Panc1 (cell line): ENCODE results near the gene WWTR1. TPM values are rescaled to one million over a fixed set of nuclear protein-coding genes. Genes with fewer than 3 reads are reported as not detected.

ENCODE experiments used
- ATAC-seq: fragments of 200-7000 bp; cut with Tn5 transposase; 2 replicates; pipeline ENCODE4 v1.9.1; 2020; ENCODE audit warnings: mild to moderate bottlenecking, moderate library complexity
- BruUV-seq: library from RNA; stranded (reverse); fragments of 400-500 nt; replicated peaks from 2 replicates; lab custom pipeline; 2021; lab: Mats Ljungman, UMichigan
- CTCF ChIA-PET: fragments of 300-600 bp; sonication (Branson Sonifier 250); formaldehyde crosslinking; loops from one replicate; lab custom pipeline; 2022; ENCODE audit warnings: antibody characterized with exemption; lab: Charles Lee
- POLR2A ChIA-PET: fragments of 300-600 bp; sonication (Branson Sonifier 250); formaldehyde crosslinking; loops from one replicate; lab custom pipeline; 2022; ENCODE audit warnings: antibody characterized with exemption; lab: Charles Lee
- DNase-seq: peaks from one replicate; pipeline ENCODE4 v3.0.0-alpha.2; 2010; ENCODE audit warnings: low read depth, low spot score
- H3K27ac ChIP-seq: 2 replicates; pipeline ENCODE4 v1.5.1; 2011; ENCODE audit warnings: mild to moderate bottlenecking, low read length, inconsistent platforms
- H3K27me3 ChIP-seq: fragments of 200-500 bp; sonication (Bioruptor generic); 2 replicates; pipeline ENCODE4 v1.6.0; 2014; ENCODE audit warnings: low read length, inconsistent platforms; ENCODE audit not compliant: control insufficient read depth, insufficient read depth
- H3K36me3 ChIP-seq: fragments of 200-500 bp; sonication (Bioruptor generic); 2 replicates; pipeline ENCODE4 v1.5.1; 2014; ENCODE audit warnings: inconsistent platforms, mild to moderate bottlenecking, low read length, moderate library complexity; ENCODE audit not compliant: control insufficient read depth, insufficient read depth
- H3K4me1 ChIP-seq: 2 replicates; pipeline ENCODE4 v1.5.1; 2011; ENCODE audit warnings: inconsistent platforms, mild to moderate bottlenecking, low read length, moderate library complexity; ENCODE audit not compliant: control insufficient read depth, insufficient read depth
- H3K4me3 ChIP-seq, 2 experiments: 2 replicates each; pipeline ENCODE4 v1.5.1; 2011 to 2012; ENCODE audit warnings: low read depth in 2 of 2, low read length in 2 of 2, mild to moderate bottlenecking in 2 of 2, inconsistent platforms in 1 of 2, moderate library complexity in 1 of 2
- H3K9me3 ChIP-seq: fragments of 200-500 bp; sonication (Bioruptor generic); 2 replicates; pipeline ENCODE4 v1.5.1; 2014; ENCODE audit warnings: low read depth, mild to moderate bottlenecking, inconsistent platforms, low read length, moderate library complexity; ENCODE audit not compliant: control insufficient read depth, insufficient read depth
- POLR2AphosphoS5 ChIP-seq: IDR thresholded peaks from 2 replicates; pipeline ENCODE4 v1.6.1; 2012; ENCODE audit warnings: mild to moderate bottlenecking, low read depth, low read length, moderate library complexity
- SIN3A ChIP-seq: IDR thresholded peaks from 2 replicates; pipeline ENCODE4 v1.6.1; 2012; ENCODE audit warnings: low read depth, mild to moderate bottlenecking, low read length, moderate library complexity, borderline replicate concordance; ENCODE audit not compliant: insufficient read depth
- TCF7L2 ChIP-seq: IDR thresholded peaks from 2 replicates; pipeline ENCODE4 v1.6.1; 2011; ENCODE audit warnings: mild to moderate bottlenecking, low read depth, low read length, inconsistent platforms
- in situ Hi-C: cut with HindIII; loops from 2 replicates; pipeline ENCODE4 v1.10.0; 2016; ENCODE audit warnings: low sequenced_read_pairs, low pct_unique_long_range_greater_than_20kb
- intact Hi-C: fragments of 100-400 bp; cut with micrococcal nuclease; formaldehyde crosslinking; loops from one replicate; pipeline ENCODE4 v1.10.0; 2022; ENCODE audit not compliant: unreplicated experiment
- total RNA-seq: library from RNA; stranded (reverse); gene quantifications from one replicate; pipeline ENCODE4 v1.2.1, GENCODE V29; 2021; ENCODE audit not compliant: unreplicated experiment
- TF ChIP-seq, protein P1 (sequence below), 2 experiments: IDR thresholded peaks; 2 replicates each; pipeline ENCODE4 v1.6.1; 2011 to 2012; ENCODE audit warnings: low read depth in 2 of 2, control low read depth in 1 of 2, low read length in 1 of 2, mild to moderate bottlenecking in 1 of 2, moderate library complexity in 1 of 2; ENCODE audit not compliant: insufficient read depth in 1 of 2
- TF ChIP-seq, protein P2 (sequence below): fragments of 450-650 bp; IDR thresholded peaks from 2 replicates; pipeline ENCODE4 v1.5.1; 2017; ENCODE audit warnings: mild to moderate bottlenecking

WWTR1 gene
- total RNA-seq, 1 experiment from 2014 or later, result 298 TPM

DNA sequence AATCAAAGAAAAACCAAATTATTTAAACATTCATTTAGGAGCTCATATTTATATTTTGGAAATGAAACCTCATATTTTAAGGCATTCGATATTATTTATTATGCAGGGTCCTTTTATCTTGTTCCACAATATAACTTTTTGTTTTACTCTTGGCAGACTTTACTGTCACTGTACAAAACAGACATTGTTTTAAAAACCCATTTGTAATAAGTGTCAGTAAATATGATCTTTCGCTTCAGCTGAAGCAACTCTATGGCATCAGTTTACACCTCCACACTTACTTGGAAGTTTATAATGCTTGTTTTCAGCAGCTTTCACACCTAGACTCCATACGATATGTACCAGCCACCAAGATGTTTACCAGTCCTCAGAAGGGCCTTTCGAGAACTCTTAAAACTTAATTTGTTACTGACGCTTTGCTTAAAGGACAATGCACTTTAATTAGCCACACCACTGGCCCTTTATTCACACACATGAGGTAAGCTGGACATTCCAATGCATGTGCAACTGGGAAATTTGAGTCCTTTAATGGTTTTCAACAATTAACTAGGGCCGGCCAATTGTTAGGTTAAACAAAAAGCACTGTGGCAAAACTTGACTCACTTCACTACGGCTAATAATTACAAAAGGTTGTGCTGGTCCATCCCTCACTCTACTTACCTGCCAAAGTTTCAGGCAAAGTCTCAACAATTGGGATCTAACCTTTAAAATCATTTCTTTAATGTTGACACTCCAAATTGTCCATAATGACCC is 16.7 kb downstream of the WWTR1 start:
- in situ Hi-C loops, result no loop called here
- Histone ChIP-seq H3K9me3 (no peaks in the 10 kb centered on the region), H3K27ac (peak overlapping the region; percentile 90), H3K4me3 (no peak overlapping the region), H3K36me3 (peaks cover 32% of the 10 kb centered on the region), H3K27me3 (no peaks in the 10 kb centered on the region), H3K4me1 (peaks cover 88% of the 10 kb centered on the region)
- POLR2A ChIA-PET, result interaction anchor here (0.6 to 0.9 kb wide), 2 partner anchors 19 to 133 kb away, joined by 3 read pairs; no protein-coding TSS in a partner anchor
- TSS peak; percentile 17 for BruUV-seq
- no peak for ATAC-seq
- intact Hi-C loops, result loop anchor here (5.0 kb wide), 1 partner anchor 59 kb away; no protein-coding TSS in a partner anchor
- TF ChIP-seq POLR2AphosphoS5 (0 out of 2 replicates have a peak, but pooled peaks have one; percentile 35), SIN3A (no peak), TCF7L2 (0 out of 2 replicates have a peak, but pooled peaks have one; percentile 15)
- no peak for DNase-seq
- CTCF ChIA-PET, result no interaction called here

DNA sequence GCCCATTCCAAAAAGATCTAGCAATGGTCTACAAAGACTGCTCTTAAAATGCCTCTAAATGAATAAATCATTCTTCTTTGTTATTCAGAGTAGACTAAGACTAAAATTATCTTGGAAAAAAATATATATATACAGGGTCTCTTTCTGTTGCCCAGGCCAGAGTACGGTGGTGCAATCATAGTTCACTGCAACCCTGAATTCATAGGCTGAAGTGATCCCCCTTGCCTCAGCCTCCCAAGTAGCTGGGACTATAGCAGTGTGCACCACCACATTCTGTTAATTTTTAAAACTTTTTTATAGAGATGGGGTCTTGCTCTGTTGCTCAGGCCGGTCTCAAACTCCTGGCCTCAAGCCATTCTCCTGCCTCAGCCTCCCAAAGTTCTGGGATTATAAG is 18.7 kb downstream of the WWTR1 start:
- DNase-seq, result no peak
- ChIA-PET POLR2A (interaction anchor here (0.5 to 0.9 kb wide), 2 partner anchors 58 to 181 kb away, joined by 3 read pairs; no protein-coding TSS in a partner anchor), CTCF (interaction anchor here (0.6 kb wide), 1 partner anchor 103 kb away, joined by 4 read pairs; no protein-coding TSS in a partner anchor)
- Histone ChIP-seq H3K9me3 (no peaks in the 10 kb centered on the region), H3K4me3 (peak overlapping the region; percentile 19 to 40), H3K27me3 (no peaks in the 10 kb centered on the region), H3K4me1 (peaks cover 91% of the 10 kb centered on the region), H3K36me3 (peaks cover 28% of the 10 kb centered on the region), H3K27ac (peak overlapping the region; percentile 90)
- intact Hi-C loops (no loop called here), in situ Hi-C loops (no loop called here)
- BruUV-seq, result no TSS peak
- peak; percentile 46 for ATAC-seq
- TF ChIP-seq, protein P1, sequence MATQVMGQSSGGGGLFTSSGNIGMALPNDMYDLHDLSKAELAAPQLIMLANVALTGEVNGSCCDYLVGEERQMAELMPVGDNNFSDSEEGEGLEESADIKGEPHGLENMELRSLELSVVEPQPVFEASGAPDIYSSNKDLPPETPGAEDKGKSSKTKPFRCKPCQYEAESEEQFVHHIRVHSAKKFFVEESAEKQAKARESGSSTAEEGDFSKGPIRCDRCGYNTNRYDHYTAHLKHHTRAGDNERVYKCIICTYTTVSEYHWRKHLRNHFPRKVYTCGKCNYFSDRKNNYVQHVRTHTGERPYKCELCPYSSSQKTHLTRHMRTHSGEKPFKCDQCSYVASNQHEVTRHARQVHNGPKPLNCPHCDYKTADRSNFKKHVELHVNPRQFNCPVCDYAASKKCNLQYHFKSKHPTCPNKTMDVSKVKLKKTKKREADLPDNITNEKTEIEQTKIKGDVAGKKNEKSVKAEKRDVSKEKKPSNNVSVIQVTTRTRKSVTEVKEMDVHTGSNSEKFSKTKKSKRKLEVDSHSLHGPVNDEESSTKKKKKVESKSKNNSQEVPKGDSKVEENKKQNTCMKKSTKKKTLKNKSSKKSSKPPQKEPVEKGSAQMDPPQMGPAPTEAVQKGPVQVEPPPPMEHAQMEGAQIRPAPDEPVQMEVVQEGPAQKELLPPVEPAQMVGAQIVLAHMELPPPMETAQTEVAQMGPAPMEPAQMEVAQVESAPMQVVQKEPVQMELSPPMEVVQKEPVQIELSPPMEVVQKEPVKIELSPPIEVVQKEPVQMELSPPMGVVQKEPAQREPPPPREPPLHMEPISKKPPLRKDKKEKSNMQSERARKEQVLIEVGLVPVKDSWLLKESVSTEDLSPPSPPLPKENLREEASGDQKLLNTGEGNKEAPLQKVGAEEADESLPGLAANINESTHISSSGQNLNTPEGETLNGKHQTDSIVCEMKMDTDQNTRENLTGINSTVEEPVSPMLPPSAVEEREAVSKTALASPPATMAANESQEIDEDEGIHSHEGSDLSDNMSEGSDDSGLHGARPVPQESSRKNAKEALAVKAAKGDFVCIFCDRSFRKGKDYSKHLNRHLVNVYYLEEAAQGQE (IDR thresholded peaks at IDR 0.05; ENCODE audit: insufficient read depth in 1 of 2, low read depth in 2 of 2, low read length in 1 of 2), result no peak
- TF ChIP-seq TCF7L2 (no peak), SIN3A (no peak), POLR2AphosphoS5 (no peak; the same call in 1 of the 2 replicates)
- TF ChIP-seq, protein P2, sequence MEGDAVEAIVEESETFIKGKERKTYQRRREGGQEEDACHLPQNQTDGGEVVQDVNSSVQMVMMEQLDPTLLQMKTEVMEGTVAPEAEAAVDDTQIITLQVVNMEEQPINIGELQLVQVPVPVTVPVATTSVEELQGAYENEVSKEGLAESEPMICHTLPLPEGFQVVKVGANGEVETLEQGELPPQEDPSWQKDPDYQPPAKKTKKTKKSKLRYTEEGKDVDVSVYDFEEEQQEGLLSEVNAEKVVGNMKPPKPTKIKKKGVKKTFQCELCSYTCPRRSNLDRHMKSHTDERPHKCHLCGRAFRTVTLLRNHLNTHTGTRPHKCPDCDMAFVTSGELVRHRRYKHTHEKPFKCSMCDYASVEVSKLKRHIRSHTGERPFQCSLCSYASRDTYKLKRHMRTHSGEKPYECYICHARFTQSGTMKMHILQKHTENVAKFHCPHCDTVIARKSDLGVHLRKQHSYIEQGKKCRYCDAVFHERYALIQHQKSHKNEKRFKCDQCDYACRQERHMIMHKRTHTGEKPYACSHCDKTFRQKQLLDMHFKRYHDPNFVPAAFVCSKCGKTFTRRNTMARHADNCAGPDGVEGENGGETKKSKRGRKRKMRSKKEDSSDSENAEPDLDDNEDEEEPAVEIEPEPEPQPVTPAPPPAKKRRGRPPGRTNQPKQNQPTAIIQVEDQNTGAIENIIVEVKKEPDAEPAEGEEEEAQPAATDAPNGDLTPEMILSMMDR, result no peak
